ENCODE data around the gene VCAN. TPM values are rescaled to one million over a fixed set of nuclear protein-coding genes. Genes with fewer than 3 reads are reported as not detected.
"Not testable (repeated sequence)": the region's sequence is repeated elsewhere in the genome, so short reads cannot be mapped to it uniquely, and the experiment has no call there.

Gene VCAN
- total RNA-seq, 6 experiments from 2014 or later, result 3.8 to 13.8 (median 6.0) TPM

GRCh38 chr5:83436276-83436675 is 35.3 kb upstream of the VCAN start:
- H3K4me1 ChIP-seq, result no peaks in the 10 kb centered on the region
- no peaks in the 10 kb centered on the region for H3K27me3 ChIP-seq
- TF ChIP-seq CTCF (IDR thresholded peaks at IDR 0.05), result no peak
- no peak for TF ChIP-seq POLR2A (IDR thresholded peaks at IDR 0.05)
- ATAC-seq, result no peak
- H3K36me3 ChIP-seq, result no peaks in the 10 kb centered on the region
- no peaks in the 10 kb centered on the region for H3K9me3 ChIP-seq
- no peak overlapping the region for H3K27ac ChIP-seq
- DNase-seq, result no peak
- WGBS (ENCODE audit: insufficient coverage, low coverage, low lambda C conversion rate, missing lambda C conversion rate), result 93% methylated on average over 6 of the region's 6 CpGs
- H3K4me3 ChIP-seq, result no peak overlapping the region
- intact Hi-C loops (cut with DNase I), result no loop called here

GRCh38 chr5:83437697-83438096 is 33.8 kb upstream of the VCAN start:
- 93% methylated on average over 16 of the region's 17 CpGs for WGBS (ENCODE audit: insufficient coverage, low coverage, low lambda C conversion rate, missing lambda C conversion rate)

GRCh38 chr5:83440826-83441225 is 30.7 kb upstream of the VCAN start:
- ATAC-seq (no peak), DNase-seq (no peak)
- H3K4me3 ChIP-seq, result no peak overlapping the region
- 82% methylated on average over 2 of the region's 2 CpGs for WGBS (ENCODE audit: insufficient coverage, low coverage, low lambda C conversion rate, missing lambda C conversion rate)
- H3K27me3 ChIP-seq, result no peaks in the 10 kb centered on the region
- H3K36me3 ChIP-seq, result no peaks in the 10 kb centered on the region
- TF ChIP-seq POLR2A (IDR thresholded peaks at IDR 0.05), result no peak
- no peak for TF ChIP-seq CTCF (IDR thresholded peaks at IDR 0.05)
- intact Hi-C loops (cut with DNase I), result no loop called here
- no peaks in the 10 kb centered on the region for H3K9me3 ChIP-seq
- no peaks in the 10 kb centered on the region for H3K4me1 ChIP-seq
- no peak overlapping the region for H3K27ac ChIP-seq

More at GRCh38 chr5:83437697-83438096, 33.8 kb upstream of the VCAN start:
- H3K9me3 ChIP-seq; ATAC-seq; H3K4me1 ChIP-seq; H3K27ac ChIP-seq; DNase-seq; H3K36me3 ChIP-seq; intact Hi-C loops (cut with DNase I); H3K27me3 ChIP-seq; H3K4me3 ChIP-seq: not testable (repeated sequence)

DNA sequence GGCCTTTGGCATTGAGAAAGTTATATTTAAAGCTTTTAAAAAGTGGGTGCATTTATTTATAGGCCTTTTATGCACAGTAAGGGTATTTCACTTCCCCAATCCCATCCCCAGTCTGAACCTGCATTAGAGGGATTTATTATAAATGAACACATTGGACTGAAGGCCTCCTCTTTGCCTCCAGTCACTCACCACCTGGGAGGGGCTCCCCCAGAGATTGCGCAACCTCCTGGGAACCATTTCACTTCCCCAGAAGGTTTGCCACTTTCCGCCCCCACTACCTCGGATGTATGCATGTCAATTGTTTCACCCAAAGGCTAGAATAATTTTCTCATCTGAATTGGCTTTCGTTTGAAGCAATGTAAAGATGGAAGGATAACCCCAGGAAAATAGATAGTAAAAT is 29.8 kb upstream of the VCAN start:
- TF ChIP-seq POLR2A (IDR thresholded peaks at IDR 0.05) (no peak), CTCF (IDR thresholded peaks at IDR 0.05) (no peak)
- intact Hi-C loops (cut with DNase I), result no loop called here
- DNase-seq, result no peak
- H3K27me3 ChIP-seq, result no peaks in the 10 kb centered on the region
- ATAC-seq, result no peak
- H3K27ac ChIP-seq, result no peak overlapping the region
- no peaks in the 10 kb centered on the region for H3K4me1 ChIP-seq
- no peaks in the 10 kb centered on the region for H3K36me3 ChIP-seq
- H3K4me3 ChIP-seq, result no peak overlapping the region
- H3K9me3 ChIP-seq, result no peaks in the 10 kb centered on the region
- WGBS (ENCODE audit: insufficient coverage, low coverage, low lambda C conversion rate, missing lambda C conversion rate), result 74% methylated on average over 4 of the region's 4 CpGs

- no peaks in the 10 kb centered on the region for H3K4me1 ChIP-seq
- no peaks in the 10 kb centered on the region for H3K36me3 ChIP-seq
- H3K27ac ChIP-seq, result no peak overlapping the region
- H3K27me3 ChIP-seq, result no peaks in the 10 kb centered on the region
- DNase-seq (no peak), ATAC-seq (no peak)
- H3K4me3 ChIP-seq, result no peak overlapping the region
- no peaks in the 10 kb centered on the region for H3K9me3 ChIP-seq
- 68% methylated on average over 3 of the region's 3 CpGs for WGBS (ENCODE audit: insufficient coverage, low coverage, low lambda C conversion rate, missing lambda C conversion rate)
- intact Hi-C loops (cut with DNase I), result no loop called here
- TF ChIP-seq CTCF (IDR thresholded peaks at IDR 0.05) (no peak), POLR2A (IDR thresholded peaks at IDR 0.05) (no peak)
Observed at GRCh38 chr5:83443534-83443933, 28.0 kb upstream of the VCAN start.
